ENCODE data around the gene BFAR. TPM values are rescaled to one million over a fixed set of nuclear protein-coding genes. Genes with fewer than 3 reads are reported as not detected.

BFAR gene
- total and polyA plus RNA-seq, 10 of the 15 experiments (the other 5 are each of a cell fraction or from before 2014, with no cell fraction given), result 34.6 to 62.0 (median 43.4) TPM

- no TSS peak for BruUV-seq (replicated peaks)
- in situ Hi-C loops (cut with MboI) (no loop called here), intact Hi-C loops (cut with micrococcal nuclease; ENCODE audit: unreplicated experiment) (no loop called here)
- no peaks in the 10 kb centered on the region for H4K20me1 ChIP-seq (ENCODE audit: control insufficient read depth, insufficient read depth)
- H3K9ac ChIP-seq (ENCODE audit: control insufficient read depth, insufficient read depth, low read length), result no peak overlapping the region
- TF ChIP-seq BCL3 (IDR thresholded peaks at IDR 0.05; ENCODE audit: borderline replicate concordance, insufficient read depth, low read depth, low read length, poor library complexity, severe bottlenecking) (no peak), IRF5 (IDR thresholded peaks at IDR 0.05; ENCODE audit: borderline replicate concordance) (no peak), BCL11A (IDR thresholded peaks at IDR 0.05; ENCODE audit: low read depth, low read length) (no peak), RAD21 (IDR thresholded peaks at IDR 0.05; ENCODE audit: insufficient read depth, low read depth, low read length) (no peak), TCF3 (IDR thresholded peaks at IDR 0.05; ENCODE audit: borderline replicate concordance, insufficient read depth, low read depth, low read length) (no peak), YBX1 (IDR thresholded peaks at IDR 0.05) (no peak), RELB (IDR thresholded peaks at IDR 0.05; ENCODE audit: low read depth) (no peak), ATF2 (IDR thresholded peaks at IDR 0.05; ENCODE audit: low read length) (no peak), REST (IDR thresholded peaks at IDR 0.05; ENCODE audit: low read depth, low read length) (no peak), SMC3 (IDR thresholded peaks at IDR 0.05; ENCODE audit: borderline replicate concordance, low read length) (no peak), POLR2AphosphoS5 (IDR thresholded peaks at IDR 0.05; ENCODE audit: low read length) (no peak), POLR2A (IDR thresholded peaks at IDR 0.05; ENCODE audit: low read depth, low read length) (no peak), ESRRA (IDR thresholded peaks at IDR 0.05; ENCODE audit: low read length) (no peak)
- peaks cover 13 to 20% of the 10 kb centered on the region in 2 experiments for H3K36me3 ChIP-seq (ENCODE audit: control insufficient read depth in 2 of 2, insufficient read depth in 2 of 2, low read length in 1 of 2)
- no peaks in the 10 kb centered on the region for H3K27me3 ChIP-seq (replicated peaks in 1 of 2; ENCODE audit: control insufficient read depth in 2 of 2, insufficient read depth in 2 of 2, low read length in 1 of 2)
- H3K27ac ChIP-seq (ENCODE audit: control insufficient read depth, insufficient read depth), result no peak overlapping the region
- peaks cover 9% of the 10 kb centered on the region for H3K4me1 ChIP-seq (ENCODE audit: control insufficient read depth, insufficient read depth, low read length)
- ChIA-PET CTCF (no interaction called here), SMC1A (ENCODE audit: uncharacterized antibody, unreplicated experiment) (no interaction called here), RAD21 (ENCODE audit: unreplicated experiment) (no interaction called here), POLR2A (interaction anchor here (0.6 kb wide), 1 partner anchor 61 kb away, joined by 3 read pairs; no protein-coding TSS in a partner anchor)
- no peak for DNase-seq (ENCODE audit: low read depth, low spot score)
- H3K4me3 ChIP-seq, result no peak overlapping the region
- H3K9me3 ChIP-seq (replicated peaks; ENCODE audit: control insufficient read depth, insufficient read depth, low read length), result no peaks in the 10 kb centered on the region
- no peak for ATAC-seq
- H3K4me2 ChIP-seq (ENCODE audit: control insufficient read depth, insufficient read depth), result no peak overlapping the region
- FAIRE-seq, result no peak
- 91% methylated on average over 16 of the region's 16 CpGs for WGBS (ENCODE audit: insufficient coverage, insufficient replicate concordance, low lambda C conversion rate, missing lambda C conversion rate)
- H2AFZ ChIP-seq (ENCODE audit: control insufficient read depth, low read depth, low read length), result no peak overlapping the region
- no peaks in the 10 kb centered on the region for H3K79me2 ChIP-seq (ENCODE audit: control insufficient read depth, insufficient read depth, low read length)
These were observed 34.9 kb downstream of the BFAR start for GRCh38 chr16:14667347-14668266.

Data from GM12878 (cell line).